Uterus (tissue), 4 donors: ENCODE results near the gene FAM184A. TPM values are rescaled to one million over a fixed set of nuclear protein-coding genes. Genes with fewer than 3 reads are reported as not detected.
A peak's percentile ranks its signal among the peaks of the same experiment; 100 is the strongest.

Experiments used
- DNase-seq, 2 donors: peaks; one replicate each; pipeline ENCODE4 v3.0.0-alpha.2; 2019 to 2020
- H3K27ac ChIP-seq, 2 donors: fragments of 200-600 bp; sonication (generic); 1 replicate in 1 of 2; 2 replicates in 1 of 2; pipeline ENCODE4 v1.5.1; 2016 to 2018
- H3K27me3 ChIP-seq, 2 donors: fragments of 200-600 bp; sonication (generic); one replicate each; pipeline ENCODE4 v1.5.1; 2018 to 2019; ENCODE audit warnings: control low read depth in 1 of 2
- H3K36me3 ChIP-seq, 2 donors: fragments of 200-600 bp; sonication (generic); one replicate each; pipeline ENCODE4 v1.5.1; 2019; ENCODE audit warnings: control low read depth in 1 of 2
- H3K4me1 ChIP-seq, 2 donors: fragments of 200-600 bp; sonication (generic); one replicate each; pipeline ENCODE4 v1.5.1; 2018 to 2019; ENCODE audit warnings: control low read depth in 1 of 2
- H3K4me3 ChIP-seq, 2 donors: fragments of 200-600 bp; sonication (generic); 1 replicate in 1 of 2; 2 replicates in 1 of 2; pipeline ENCODE4 v1.5.1; 2018 to 2019; ENCODE audit warnings: mild to moderate bottlenecking in 1 of 2
- H3K9me3 ChIP-seq, 2 donors: fragments of 200-600 bp; sonication (generic); one replicate each; pipeline ENCODE4 v1.5.1; 2019; ENCODE audit warnings: control low read depth in 1 of 2
- POLR2A ChIP-seq, 2 donors: fragments of 450-650 bp; IDR thresholded peaks; one replicate each; pipeline ENCODE4 v1.6.1; 2016; ENCODE audit warnings: antibody characterized with exemption in 2 of 2, mild to moderate bottlenecking in 1 of 2, moderate library complexity in 1 of 2
- intact Hi-C: fragments of 100-400 bp; cut with DNase I; formaldehyde crosslinking; loops from one replicate; pipeline ENCODE4 v1.15.1; 2023; ENCODE audit warnings: low total_unique reads
- total RNA-seq, 4 donors: library from RNA; depleted of rRNA in 3 of 4; stranded (reverse); fragments of >200 nt in 3 of 4; gene quantifications; one replicate each; pipeline versions ENCODE4 v1.1.0 to v1.2.4, GENCODE V29; 2014 to 2023
- TF ChIP-seq, protein P1 (sequence below), 4 experiments: fragments of 200-600 bp in 2 of 4; fragments of 450-650 bp in 2 of 4; sonication (generic) in 2 of 4; IDR thresholded peaks; one replicate each; pipeline ENCODE4 v1.5.1; 2016 to 2019; ENCODE audit warnings: antibody characterized with exemption in 4 of 4, mild to moderate bottlenecking in 2 of 4, moderate library complexity in 1 of 4
- donor health status: DM: yes; HTN: yes; CAD: no.

FAM184A gene
- total RNA-seq, 4 donors from 2014 or later = 1.8 to 9.5 (median 5.1) TPM

DNA sequence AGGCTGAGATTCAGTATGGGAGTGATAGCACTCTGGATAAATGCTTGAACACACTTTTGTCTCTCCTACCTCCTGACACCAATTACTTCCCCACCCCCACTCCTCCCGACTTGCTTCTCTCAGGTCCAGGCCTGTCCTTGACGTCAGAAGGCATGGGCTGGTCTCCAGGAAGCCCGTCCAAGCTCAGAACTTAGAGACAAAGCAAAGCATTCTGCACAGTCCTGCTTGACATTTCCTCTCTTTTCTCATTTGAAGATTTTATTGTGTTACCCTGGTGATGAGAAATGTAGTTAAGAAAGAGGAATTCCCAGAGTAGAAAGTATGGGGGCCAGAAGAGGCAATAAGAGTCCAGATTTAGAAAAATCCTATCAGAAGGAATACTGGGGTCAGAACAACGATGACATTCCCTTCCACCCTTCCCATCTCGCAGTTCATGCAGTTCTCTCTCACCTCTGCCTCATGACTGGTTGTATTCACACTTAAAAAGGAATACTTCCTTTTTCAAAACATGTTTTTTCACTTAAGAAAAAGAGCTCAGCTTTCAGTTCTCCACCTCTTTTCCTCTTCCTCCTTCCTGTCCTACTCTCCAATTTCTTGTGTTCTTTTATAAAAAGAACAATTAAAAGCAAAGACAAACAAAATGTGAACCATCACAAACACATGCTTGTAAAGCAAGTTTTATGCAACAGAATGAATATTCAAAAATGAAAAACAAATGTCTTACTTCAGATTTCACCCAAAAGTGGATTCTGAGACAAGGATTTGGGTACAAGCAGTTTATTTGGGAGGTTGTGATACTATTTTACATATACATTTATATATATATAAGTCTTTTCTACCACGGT, 18.5 kb upstream of the FAM184A start:
- H3K27me3 ChIP-seq = no peaks in the 10 kb centered on the region
- H3K36me3 ChIP-seq = no peaks in the 10 kb centered on the region
- DNase-seq = peak; percentile 79 to 84
- H3K4me3 ChIP-seq = no peak overlapping the region
- intact Hi-C loops = no loop called here
- H3K27ac ChIP-seq = peak overlapping the region; percentile 7 to 26
- H3K4me1 ChIP-seq = no peaks in the 10 kb centered on the region
- TF ChIP-seq POLR2A (IDR thresholded peaks at IDR 0.05) = no peak
- TF ChIP-seq, protein P1, sequence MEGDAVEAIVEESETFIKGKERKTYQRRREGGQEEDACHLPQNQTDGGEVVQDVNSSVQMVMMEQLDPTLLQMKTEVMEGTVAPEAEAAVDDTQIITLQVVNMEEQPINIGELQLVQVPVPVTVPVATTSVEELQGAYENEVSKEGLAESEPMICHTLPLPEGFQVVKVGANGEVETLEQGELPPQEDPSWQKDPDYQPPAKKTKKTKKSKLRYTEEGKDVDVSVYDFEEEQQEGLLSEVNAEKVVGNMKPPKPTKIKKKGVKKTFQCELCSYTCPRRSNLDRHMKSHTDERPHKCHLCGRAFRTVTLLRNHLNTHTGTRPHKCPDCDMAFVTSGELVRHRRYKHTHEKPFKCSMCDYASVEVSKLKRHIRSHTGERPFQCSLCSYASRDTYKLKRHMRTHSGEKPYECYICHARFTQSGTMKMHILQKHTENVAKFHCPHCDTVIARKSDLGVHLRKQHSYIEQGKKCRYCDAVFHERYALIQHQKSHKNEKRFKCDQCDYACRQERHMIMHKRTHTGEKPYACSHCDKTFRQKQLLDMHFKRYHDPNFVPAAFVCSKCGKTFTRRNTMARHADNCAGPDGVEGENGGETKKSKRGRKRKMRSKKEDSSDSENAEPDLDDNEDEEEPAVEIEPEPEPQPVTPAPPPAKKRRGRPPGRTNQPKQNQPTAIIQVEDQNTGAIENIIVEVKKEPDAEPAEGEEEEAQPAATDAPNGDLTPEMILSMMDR (IDR thresholded peaks at IDR 0.05) = no peak
- no peaks in the 10 kb centered on the region for H3K9me3 ChIP-seq

DNA sequence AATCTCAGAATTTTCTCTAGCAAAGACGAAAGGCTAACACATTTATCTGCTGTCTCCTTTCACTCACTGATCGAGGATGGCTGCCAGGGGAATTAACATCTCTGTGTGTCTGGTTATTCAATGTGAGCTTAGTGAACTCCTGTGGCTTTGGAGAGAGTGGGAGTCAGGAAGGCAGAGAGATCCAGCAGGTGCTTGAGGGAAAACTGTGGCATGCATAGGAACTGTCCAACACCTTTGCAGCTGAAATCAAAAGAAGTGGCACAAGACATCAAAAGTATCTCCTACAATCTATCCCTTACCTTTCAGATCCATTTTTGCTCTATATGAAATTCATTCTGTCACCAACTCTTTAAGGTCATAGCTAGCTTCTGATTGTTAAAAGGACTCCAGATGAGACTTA, 11.8 kb upstream of the FAM184A start:
- H3K4me1 ChIP-seq = no peaks in the 10 kb centered on the region
- intact Hi-C loops = no loop called here
- no peaks in the 10 kb centered on the region for H3K36me3 ChIP-seq
- DNase-seq = no peak
- H3K27ac ChIP-seq = no peak overlapping the region
- H3K9me3 ChIP-seq = no peaks in the 10 kb centered on the region
- no peaks in the 10 kb centered on the region for H3K27me3 ChIP-seq
- TF ChIP-seq, protein P1 (IDR thresholded peaks at IDR 0.05) = no peak
- no peak for TF ChIP-seq POLR2A (IDR thresholded peaks at IDR 0.05)
- H3K4me3 ChIP-seq = no peak overlapping the region

DNA sequence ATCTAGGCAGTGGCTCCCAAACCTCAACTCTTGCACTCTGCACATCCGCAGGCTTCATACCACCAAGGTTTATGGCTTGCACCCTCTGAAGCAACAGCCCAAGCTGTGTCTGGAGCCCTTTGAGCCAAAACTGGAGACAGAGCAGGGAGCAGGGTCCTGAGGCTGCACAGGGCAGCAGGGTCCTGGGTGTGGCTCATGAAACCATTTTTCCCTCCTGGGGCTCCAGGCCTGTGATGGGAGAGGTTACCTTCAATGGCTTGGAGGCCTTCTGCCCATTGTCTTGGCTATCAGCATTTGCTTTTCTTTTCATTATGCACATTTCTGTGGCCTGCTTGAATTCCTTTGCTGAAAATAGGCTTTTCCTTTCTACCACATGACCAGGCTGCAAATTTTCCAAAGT, 6.3 kb upstream of the FAM184A start:
- no peaks in the 10 kb centered on the region for H3K27me3 ChIP-seq
- TF ChIP-seq, protein P1 (IDR thresholded peaks at IDR 0.05) = no peak
- TF ChIP-seq POLR2A (IDR thresholded peaks at IDR 0.05) = no peak
- H3K36me3 ChIP-seq = no peaks in the 10 kb centered on the region
- no peak overlapping the region for H3K27ac ChIP-seq
- H3K9me3 ChIP-seq = no peaks in the 10 kb centered on the region
- intact Hi-C loops = no loop called here
- peaks cover 0 to under 1% of the 10 kb centered on the region in 2 donors for H3K4me1 ChIP-seq
- DNase-seq = no peak
- H3K4me3 ChIP-seq = no peak overlapping the region

DNA sequence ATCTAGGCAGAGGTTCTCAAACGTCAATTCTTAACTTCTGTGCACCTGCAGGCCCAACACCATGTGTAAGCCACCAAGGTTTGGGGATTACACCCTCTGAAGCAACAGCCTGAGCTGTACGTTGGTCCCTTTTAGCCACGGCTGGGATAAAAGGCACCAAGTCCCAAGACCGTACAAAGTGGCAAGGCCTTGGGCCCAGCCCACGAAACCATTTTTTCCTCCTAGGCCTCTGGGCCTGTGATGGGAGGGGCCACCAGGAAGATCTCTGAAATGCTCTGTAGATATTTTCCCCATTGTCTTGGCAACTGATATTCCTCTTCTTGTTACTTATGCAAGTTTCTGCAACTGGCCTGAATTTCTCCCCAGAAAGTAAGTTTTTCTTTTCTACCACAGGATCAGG, 4.5 kb upstream of the FAM184A start:
- no peaks in the 10 kb centered on the region for H3K9me3 ChIP-seq
- no peak for TF ChIP-seq POLR2A (IDR thresholded peaks at IDR 0.05)
- TF ChIP-seq, protein P1 (IDR thresholded peaks at IDR 0.05) = no peak
- DNase-seq = no peak
- no peaks in the 10 kb centered on the region for H3K27me3 ChIP-seq
- H3K27ac ChIP-seq = no peak overlapping the region
- no peaks in the 10 kb centered on the region for H3K36me3 ChIP-seq
- intact Hi-C loops = no loop called here
- no peak overlapping the region for H3K4me3 ChIP-seq
- H3K4me1 ChIP-seq = peaks cover 0 to 4% of the 10 kb centered on the region in 2 donors

DNA sequence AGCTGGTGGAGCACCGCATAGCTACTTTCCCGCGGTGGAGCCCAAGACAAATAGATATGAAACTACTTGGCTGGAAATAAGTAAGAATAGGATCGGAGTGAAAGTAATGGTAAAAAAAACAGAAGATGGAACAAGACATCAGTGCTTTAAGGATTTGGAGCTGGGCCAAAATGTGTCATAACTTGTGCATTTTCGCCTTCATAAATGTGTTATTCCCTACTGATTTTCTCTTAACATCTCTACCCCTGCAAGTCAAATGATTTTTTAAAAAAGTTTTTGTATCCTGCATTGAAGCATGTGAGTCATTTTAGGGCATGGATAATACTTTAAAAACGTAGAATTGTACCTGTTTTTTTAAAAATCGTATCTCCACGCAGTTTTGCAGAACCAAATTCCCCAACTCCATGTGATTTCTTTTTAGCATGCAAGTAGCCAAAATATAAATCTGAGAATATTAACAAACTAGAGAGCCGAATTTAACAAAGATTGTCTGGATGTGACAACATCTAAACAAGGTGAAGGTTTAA, 882 bp upstream of the FAM184A start:
- H3K27me3 ChIP-seq = no peaks in the 10 kb centered on the region
- TF ChIP-seq POLR2A (IDR thresholded peaks at IDR 0.05) = no peak
- TF ChIP-seq, protein P1 (IDR thresholded peaks at IDR 0.05) = no peak
- intact Hi-C loops = no loop called here
- H3K4me3 ChIP-seq = peak overlapping the region; percentile 47 to 89
- H3K36me3 ChIP-seq = no peaks in the 10 kb centered on the region
- DNase-seq = peak in 1 of 2 donors; percentile 19
- peaks cover 0 to 4% of the 10 kb centered on the region in 2 donors for H3K4me1 ChIP-seq
- H3K27ac ChIP-seq = peak overlapping the region; percentile 68 to 79
- H3K9me3 ChIP-seq = no peaks in the 10 kb centered on the region
